Measurements from ENCODE around the gene RAB31. TPM values are rescaled to one million over a fixed set of nuclear protein-coding genes. Genes with fewer than 3 reads are reported as not detected.
"Not testable (repeated sequence)": the region's sequence is repeated elsewhere in the genome, so short reads cannot be mapped to it uniquely, and the experiment has no call there.

The RAB31 gene
- total RNA-seq, 4 donors from 2014 or later, result 94.0 to 145 (median 107) TPM

- Histone ChIP-seq H3K4me3 (no peak overlapping the region), H3K27me3 (no peaks in the 10 kb centered on the region), H3K36me3 (no peaks in the 10 kb centered on the region), H3K4me1 (peaks cover 3 to 18% (median 16%) of the 10 kb centered on the region in 4 donors), H3K9me3 (peaks cover 0 to 6% (median 0%) of the 10 kb centered on the region in 4 donors), H3K27ac (replicated peaks in 1 of 4) (peak overlapping the region in 2 of 4 donors; percentile 5 to 8)
- intact Hi-C loops (cut with DNase I), result no loop called here
- peak; percentile 74 for DNase-seq (ENCODE audit: extremely low spot score)
- TF ChIP-seq EP300 (IDR thresholded peaks at IDR 0.05) (no peak), POLR2A (IDR thresholded peaks at IDR 0.05; ENCODE audit: low read depth) (no peak), CTCF (IDR thresholded peaks at IDR 0.05) (no peak), POLR2AphosphoS5 (IDR thresholded peaks at IDR 0.05) (no peak)
- WGBS, result 85% methylated on average over 7 of the region's 11 CpGs
Observed at GRCh38 chr18:9766076-9766481, 58.0 kb downstream of the RAB31 start.

GRCh38 chr18:9766740-9767139 is 58.6 kb downstream of the RAB31 start:
- Histone ChIP-seq H3K9me3 (peaks cover 0 to 6% (median 0%) of the 10 kb centered on the region in 4 donors), H3K27ac (replicated peaks in 1 of 4) (no peak overlapping the region), H3K4me1 (peaks cover 9 to 24% (median 22%) of the 10 kb centered on the region in 4 donors), H3K4me3 (no peak overlapping the region), H3K27me3 (no peaks in the 10 kb centered on the region), H3K36me3 (no peaks in the 10 kb centered on the region)
- no peak for DNase-seq (ENCODE audit: extremely low spot score)
- 36% methylated on average over 1 of the region's 1 CpG for WGBS
- intact Hi-C loops (cut with DNase I), result no loop called here
- TF ChIP-seq EP300 (IDR thresholded peaks at IDR 0.05) (no peak), POLR2AphosphoS5 (IDR thresholded peaks at IDR 0.05) (no peak), CTCF (IDR thresholded peaks at IDR 0.05) (no peak), POLR2A (IDR thresholded peaks at IDR 0.05; ENCODE audit: low read depth) (no peak)

- H3K27ac ChIP-seq (replicated peaks in 1 of 4); intact Hi-C loops (cut with DNase I); H3K4me3 ChIP-seq; H3K27me3 ChIP-seq; H3K9me3 ChIP-seq; DNase-seq (ENCODE audit: extremely low spot score); H3K36me3 ChIP-seq: not testable (repeated sequence)
- H3K4me1 ChIP-seq, result peaks cover 11 to 37% (median 25%) of the 10 kb centered on the region in 4 donors
- 98% methylated on average over 2 of the region's 2 CpGs for WGBS
Observed at GRCh38 chr18:9768071-9768691, 60.1 kb downstream of the RAB31 start.

GRCh38 chr18:9770111-9770510 is 62.0 kb downstream of the RAB31 start:
- not testable (repeated sequence) for H3K4me3 ChIP-seq; H3K36me3 ChIP-seq; H3K27ac ChIP-seq (replicated peaks in 1 of 4); H3K27me3 ChIP-seq; DNase-seq (ENCODE audit: extremely low spot score); H3K9me3 ChIP-seq
- H3K4me1 ChIP-seq, result peaks cover 11 to 37% (median 26%) of the 10 kb centered on the region in 4 donors
- 65% methylated on average over 3 of the region's 3 CpGs for WGBS
- intact Hi-C loops (cut with DNase I), result loop anchor here (5.0 kb wide), 2 partner anchors 88 to 193 kb away; no protein-coding TSS in a partner anchor

- DNase-seq (ENCODE audit: extremely low spot score), result peak; percentile 94
- WGBS, result 26% methylated on average over 18 of the region's 18 CpGs
- Histone ChIP-seq H3K4me3 (peak overlapping the region in 1 of 4 donors; percentile 18), H3K27me3 (no peaks in the 10 kb centered on the region), H3K27ac (replicated peaks in 1 of 4) (peak overlapping the region in 3 of 4 donors; percentile 10 to 55 (median 48)), H3K4me1 (peaks cover 10 to 31% (median 18%) of the 10 kb centered on the region in 4 donors), H3K36me3 (no peaks in the 10 kb centered on the region), H3K9me3 (no peaks in the 10 kb centered on the region)
- intact Hi-C loops (cut with DNase I), result loop anchor here (5.0 kb wide), 2 partner anchors 89 to 194 kb away; no protein-coding TSS in a partner anchor
- TF ChIP-seq CTCF (IDR thresholded peaks at IDR 0.05), result peak; percentile 82 to 100 (median 90)
- TF ChIP-seq EP300 (IDR thresholded peaks at IDR 0.05), result no peak
- TF ChIP-seq POLR2A (IDR thresholded peaks at IDR 0.05; ENCODE audit: low read depth), result no peak
- peak in 1 of 2 donors; percentile 42 for TF ChIP-seq POLR2AphosphoS5 (IDR thresholded peaks at IDR 0.05)
Observed at GRCh38 chr18:9771261-9771976, 63.3 kb downstream of the RAB31 start.

Data from esophagus muscularis mucosa (tissue), 4 donors.